Skeletal muscle tissue (tissue), 4 donors: ENCODE results near the gene ALDH3A1. TPM values are rescaled to one million over a fixed set of nuclear protein-coding genes. Genes with fewer than 3 reads are reported as not detected.

ENCODE experiments used
- H3K27ac ChIP-seq: one replicate; pipeline ENCODE4 v1.7.0; 2013; ENCODE audit warnings: mild to moderate bottlenecking, low read depth, low read length, inconsistent platforms
- H3K27me3 ChIP-seq, 3 donors: one replicate each; pipeline ENCODE4 v1.7.0; 2013; ENCODE audit warnings: low read length in 3 of 3; ENCODE audit not compliant: control insufficient read depth in 3 of 3, insufficient read depth in 3 of 3
- H3K36me3 ChIP-seq, 3 donors: one replicate each; pipeline ENCODE4 v1.7.0; 2013; ENCODE audit warnings: low read length in 3 of 3; ENCODE audit not compliant: control insufficient read depth in 3 of 3, insufficient read depth in 3 of 3
- H3K4me1 ChIP-seq, 3 donors: one replicate each; pipeline ENCODE4 v1.7.0; 2013; ENCODE audit warnings: low read length in 3 of 3, mild to moderate bottlenecking in 3 of 3; ENCODE audit not compliant: control insufficient read depth in 3 of 3, insufficient read depth in 3 of 3
- H3K4me3 ChIP-seq, 3 donors: one replicate each; pipeline ENCODE4 v1.7.0; 2013; ENCODE audit warnings: low read length in 3 of 3
- H3K9ac ChIP-seq, 3 donors: one replicate each; pipeline ENCODE4 v1.7.0; 2013; ENCODE audit warnings: low read length in 3 of 3, mild to moderate bottlenecking in 3 of 3, moderate library complexity in 2 of 3, low read depth in 1 of 3
- H3K9me3 ChIP-seq, 3 donors: one replicate each; pipeline ENCODE4 v1.7.0; 2013; ENCODE audit warnings: low read length in 3 of 3; ENCODE audit not compliant: control insufficient read depth in 3 of 3
- total RNA-seq: library from RNA; depleted of rRNA; stranded (reverse); fragments of >200 nt; gene quantifications from one replicate; pipeline ENCODE4 v1.2.3, GENCODE V29; 2014
- donor health status: Osteomylitis.

Gene ALDH3A1
- total RNA-seq, 1 donor from 2014 or later: not detected

GRCh38 chr17:19720631-19721426, 27.3 kb downstream of the ALDH3A1 start:
- Histone ChIP-seq H3K9ac (peak overlapping the region in 1 of 3 donors; percentile 33), H3K4me1 (peaks cover 11 to 31% (median 26%) of the 10 kb centered on the region in 3 donors), H3K27ac (no peak overlapping the region), H3K4me3 (no peak overlapping the region), H3K27me3 (no peaks in the 10 kb centered on the region), H3K9me3 (no peaks in the 10 kb centered on the region), H3K36me3 (no peaks in the 10 kb centered on the region)

- H3K27ac ChIP-seq: no peak overlapping the region
- no peaks in the 10 kb centered on the region for H3K27me3 ChIP-seq
- no peaks in the 10 kb centered on the region for H3K9me3 ChIP-seq
- no peak overlapping the region for H3K4me3 ChIP-seq
- peaks cover 11 to 31% (median 26%) of the 10 kb centered on the region in 3 donors for H3K4me1 ChIP-seq
- H3K9ac ChIP-seq: no peak overlapping the region
- H3K36me3 ChIP-seq: no peaks in the 10 kb centered on the region
Measured at GRCh38 chr17:19720210-19720475, 28.0 kb downstream of the ALDH3A1 start.

- no peaks in the 10 kb centered on the region for H3K27me3 ChIP-seq
- H3K4me3 ChIP-seq: no peak overlapping the region
- no peak overlapping the region for H3K9ac ChIP-seq
- H3K36me3 ChIP-seq: no peaks in the 10 kb centered on the region
- peaks cover 11 to 31% (median 22%) of the 10 kb centered on the region in 3 donors for H3K4me1 ChIP-seq
- no peaks in the 10 kb centered on the region for H3K9me3 ChIP-seq
- H3K27ac ChIP-seq: no peak overlapping the region
Measured at GRCh38 chr17:19719355-19720209, 28.5 kb downstream of the ALDH3A1 start.

GRCh38 chr17:19718613-19719354, 29.3 kb downstream of the ALDH3A1 start:
- H3K36me3 ChIP-seq: no peaks in the 10 kb centered on the region
- H3K4me1 ChIP-seq: peaks cover 4 to 23% (median 15%) of the 10 kb centered on the region in 3 donors
- H3K9me3 ChIP-seq: no peaks in the 10 kb centered on the region
- H3K27me3 ChIP-seq: no peaks in the 10 kb centered on the region
- H3K4me3 ChIP-seq: no peak overlapping the region
- H3K9ac ChIP-seq: no peak overlapping the region
- H3K27ac ChIP-seq: no peak overlapping the region

- no peaks in the 10 kb centered on the region for H3K36me3 ChIP-seq
- H3K4me3 ChIP-seq: no peak overlapping the region
- H3K9ac ChIP-seq: no peak overlapping the region
- no peak overlapping the region for H3K27ac ChIP-seq
- no peaks in the 10 kb centered on the region for H3K9me3 ChIP-seq
- H3K27me3 ChIP-seq: no peaks in the 10 kb centered on the region
- peaks cover 4 to 23% (median 15%) of the 10 kb centered on the region in 3 donors for H3K4me1 ChIP-seq
Measured at GRCh38 chr17:19718041-19718612, 30.0 kb downstream of the ALDH3A1 start.

- Histone ChIP-seq H3K9me3 (no peaks in the 10 kb centered on the region), H3K27me3 (no peaks in the 10 kb centered on the region), H3K27ac (no peak overlapping the region), H3K4me3 (no peak overlapping the region), H3K4me1 (peaks cover 4 to 23% (median 15%) of the 10 kb centered on the region in 3 donors), H3K36me3 (no peaks in the 10 kb centered on the region), H3K9ac (no peak overlapping the region)
Measured at GRCh38 chr17:19717411-19717908, 30.6 kb downstream of the ALDH3A1 start.

- Histone ChIP-seq H3K36me3 (no peaks in the 10 kb centered on the region), H3K9ac (peak overlapping the region in 1 of 3 donors; percentile 45), H3K27me3 (no peaks in the 10 kb centered on the region), H3K9me3 (no peaks in the 10 kb centered on the region), H3K4me3 (no peak overlapping the region), H3K4me1 (peaks cover 4 to 23% (median 15%) of the 10 kb centered on the region in 3 donors), H3K27ac (no peak overlapping the region)
Measured at GRCh38 chr17:19717031-19717360, 31.1 kb downstream of the ALDH3A1 start.

GRCh38 chr17:19716108-19717030, 31.7 kb downstream of the ALDH3A1 start, which contains the start of gene SLC47A2:
Gene SLC47A2, minus strand, starts transcription at chr17:19716584. Its CDS starts 29 bp downstream, at chr17:19716555.
- H3K27ac ChIP-seq: no peak within 1 kb of the TSS
- H3K36me3 ChIP-seq: no peaks in the 10 kb centered on the region
- H3K9ac ChIP-seq: peak within 1 kb of the TSS in 1 of 3 donors; percentile 45
- no peaks in the 10 kb centered on the region for H3K9me3 ChIP-seq
- peaks cover 4 to 23% (median 15%) of the 10 kb centered on the region in 3 donors for H3K4me1 ChIP-seq
- no peak within 1 kb of the TSS for H3K4me3 ChIP-seq
- H3K27me3 ChIP-seq: no peaks in the 10 kb centered on the region
